Epidermal melanocyte (primary cell): Measurements from ENCODE around the gene SIGLEC12.
"Not testable (repeated sequence)": the region's sequence is repeated elsewhere in the genome, so short reads cannot be mapped to it uniquely, and the experiment has no call there.

Experiments
- DNase-seq: peaks from one replicate; pipeline ENCODE4 v3.0.0; 2011; ENCODE audit warnings: low spot score; ENCODE audit not compliant: insufficient read length

The SIGLEC12 gene

GRCh38 chr19:51524666-51525264 is 23.2 kb upstream of the SIGLEC12 start:
- no peak for DNase-seq

- no peak for DNase-seq
These were observed 20.2 kb upstream of the SIGLEC12 start for GRCh38 chr19:51521781-51522180.

- DNase-seq: no peak
These were observed 19.8 kb upstream of the SIGLEC12 start for GRCh38 chr19:51521357-51521756.

- DNase-seq: no peak
These were observed 19.1 kb upstream of the SIGLEC12 start for GRCh38 chr19:51520728-51521127.

GRCh38 chr19:51514866-51515481 is 13.4 kb upstream of the SIGLEC12 start:
- DNase-seq: peak; percentile 39

- DNase-seq: no peak
These were observed 12.4 kb upstream of the SIGLEC12 start for GRCh38 chr19:51513968-51514367.

GRCh38 chr19:51511353-51511752 is 9.8 kb upstream of the SIGLEC12 start:
- no peak for DNase-seq

GRCh38 chr19:51509823-51510660 is 8.4 kb upstream of the SIGLEC12 start:
- no peak for DNase-seq

GRCh38 chr19:51508059-51508733 is 6.6 kb upstream of the SIGLEC12 start:
- no peak for DNase-seq

- DNase-seq: no peak
These were observed 6.0 kb upstream of the SIGLEC12 start for GRCh38 chr19:51507640-51508058.

- DNase-seq: no peak
These were observed 5.6 kb upstream of the SIGLEC12 start for GRCh38 chr19:51507192-51507591.

- no peak for DNase-seq
These were observed 4.3 kb upstream of the SIGLEC12 start for GRCh38 chr19:51505904-51506303.

- no peak for DNase-seq
These were observed 2.3 kb upstream of the SIGLEC12 start for GRCh38 chr19:51503896-51504295.

- DNase-seq: no peak
These were observed 1.8 kb upstream of the SIGLEC12 start for GRCh38 chr19:51503286-51503817.

- not testable (repeated sequence) for DNase-seq
These were observed 669 bp downstream of the SIGLEC12 start for GRCh38 chr19:51500931-51501330.

- DNase-seq: no peak
These were observed 3.9 kb downstream of the SIGLEC12 start for GRCh38 chr19:51497666-51498065.

- DNase-seq: no peak
These were observed 7.8 kb downstream of the SIGLEC12 start for GRCh38 chr19:51493776-51494175.

GRCh38 chr19:51491586-51491985 is 10.0 kb downstream of the SIGLEC12 start:
- DNase-seq: no peak

GRCh38 chr19:51490676-51491075 is 10.9 kb downstream of the SIGLEC12 start:
- no peak for DNase-seq

- DNase-seq: no peak
These were observed 12.5 kb downstream of the SIGLEC12 start for GRCh38 chr19:51489113-51489512.

- no peak for DNase-seq
These were observed 13.1 kb downstream of the SIGLEC12 start for GRCh38 chr19:51488491-51488890.
